ENCODE measurements around the gene KCNJ10. TPM values are rescaled to one million over a fixed set of nuclear protein-coding genes. Genes with fewer than 3 reads are reported as not detected.

The KCNJ10 gene
- total RNA-seq, 2 donors from 2014 or later: not detected

GRCh38 chr1:160096274-160097116, 26.5 kb upstream of the KCNJ10 start:
- Histone ChIP-seq H3K4me1 (ENCODE audit: control insufficient read depth in 1 of 2, low read depth in 2 of 2) (peaks cover 26 to 50% of the 10 kb centered on the region in 2 donors), H3K4me3 (peak overlapping the region; percentile 79), H3K27me3 (replicated peaks; ENCODE audit: insufficient read depth) (no peaks in the 10 kb centered on the region), H3K27ac (peak overlapping the region; percentile 39 to 89), H3K36me3 (peaks cover 25% of the 10 kb centered on the region), H3K9me3 (no peaks in the 10 kb centered on the region)
- no peak for DNase-seq (ENCODE audit: low spot score)
- no peak for ATAC-seq (ENCODE audit: insufficient number of reproducible peaks, low FRiP score, low read depth)
- TF ChIP-seq, protein P1, sequence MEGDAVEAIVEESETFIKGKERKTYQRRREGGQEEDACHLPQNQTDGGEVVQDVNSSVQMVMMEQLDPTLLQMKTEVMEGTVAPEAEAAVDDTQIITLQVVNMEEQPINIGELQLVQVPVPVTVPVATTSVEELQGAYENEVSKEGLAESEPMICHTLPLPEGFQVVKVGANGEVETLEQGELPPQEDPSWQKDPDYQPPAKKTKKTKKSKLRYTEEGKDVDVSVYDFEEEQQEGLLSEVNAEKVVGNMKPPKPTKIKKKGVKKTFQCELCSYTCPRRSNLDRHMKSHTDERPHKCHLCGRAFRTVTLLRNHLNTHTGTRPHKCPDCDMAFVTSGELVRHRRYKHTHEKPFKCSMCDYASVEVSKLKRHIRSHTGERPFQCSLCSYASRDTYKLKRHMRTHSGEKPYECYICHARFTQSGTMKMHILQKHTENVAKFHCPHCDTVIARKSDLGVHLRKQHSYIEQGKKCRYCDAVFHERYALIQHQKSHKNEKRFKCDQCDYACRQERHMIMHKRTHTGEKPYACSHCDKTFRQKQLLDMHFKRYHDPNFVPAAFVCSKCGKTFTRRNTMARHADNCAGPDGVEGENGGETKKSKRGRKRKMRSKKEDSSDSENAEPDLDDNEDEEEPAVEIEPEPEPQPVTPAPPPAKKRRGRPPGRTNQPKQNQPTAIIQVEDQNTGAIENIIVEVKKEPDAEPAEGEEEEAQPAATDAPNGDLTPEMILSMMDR (IDR thresholded peaks at IDR 0.05): no peak

DNA sequence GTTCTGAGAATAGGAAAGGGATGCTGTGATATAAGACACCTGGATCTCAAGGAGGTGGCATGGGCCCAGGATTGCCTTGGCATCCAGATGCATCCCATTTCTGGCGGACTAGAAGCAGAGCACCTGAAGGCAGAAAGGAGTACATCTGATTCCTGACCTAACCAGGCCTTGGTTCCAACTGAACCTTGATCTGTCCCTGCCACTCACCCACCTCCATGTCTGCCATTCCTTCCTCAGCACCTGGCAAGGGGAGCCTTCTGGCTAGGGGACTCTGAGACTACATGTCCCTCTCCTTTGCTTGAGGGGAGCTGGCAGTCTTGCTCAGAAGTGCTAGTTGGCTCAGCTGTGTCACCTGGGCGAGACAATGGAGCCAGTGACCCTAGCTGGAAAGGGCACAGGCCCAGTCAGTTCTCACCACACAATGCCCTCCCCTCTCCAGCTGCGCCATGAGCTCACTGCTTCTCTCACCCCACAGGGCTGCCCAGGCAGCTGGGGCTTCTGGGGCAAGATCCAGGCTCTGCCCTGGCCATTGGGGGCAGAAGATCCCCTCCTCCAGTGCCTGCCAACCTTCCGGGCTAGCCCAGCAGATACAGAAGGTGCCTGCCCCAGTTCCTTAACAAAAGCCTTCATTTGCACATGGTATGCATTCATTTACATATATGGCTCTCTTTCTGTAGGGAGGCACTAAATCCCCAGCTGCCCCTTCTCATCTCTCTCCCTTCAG, 25.6 kb upstream of the KCNJ10 start:
- DNase-seq (ENCODE audit: low spot score): no peak
- Histone ChIP-seq H3K27me3 (replicated peaks; ENCODE audit: insufficient read depth) (no peaks in the 10 kb centered on the region), H3K4me3 (no peak overlapping the region), H3K27ac (peak overlapping the region; percentile 39 to 89), H3K9me3 (no peaks in the 10 kb centered on the region), H3K36me3 (peaks cover 31% of the 10 kb centered on the region), H3K4me1 (ENCODE audit: control insufficient read depth in 1 of 2, low read depth in 2 of 2) (peaks cover 21 to 43% of the 10 kb centered on the region in 2 donors)
- no peak for ATAC-seq (ENCODE audit: insufficient number of reproducible peaks, low FRiP score, low read depth)
- TF ChIP-seq, protein P1 (IDR thresholded peaks at IDR 0.05): no peak

- DNase-seq (ENCODE audit: low spot score) (no peak), ATAC-seq (ENCODE audit: insufficient number of reproducible peaks, low FRiP score, low read depth) (no peak)
- Histone ChIP-seq H3K9me3 (no peaks in the 10 kb centered on the region), H3K4me1 (ENCODE audit: control insufficient read depth in 1 of 2, low read depth in 2 of 2) (peaks cover 21 to 43% of the 10 kb centered on the region in 2 donors), H3K36me3 (peaks cover 31% of the 10 kb centered on the region), H3K27ac (no peak overlapping the region), H3K27me3 (replicated peaks; ENCODE audit: insufficient read depth) (no peaks in the 10 kb centered on the region), H3K4me3 (no peak overlapping the region)
- TF ChIP-seq, protein P1 (IDR thresholded peaks at IDR 0.05): no peak
Observed at GRCh38 chr1:160094806-160095205, 24.8 kb upstream of the KCNJ10 start.

- DNase-seq (ENCODE audit: low spot score) (no peak), ATAC-seq (ENCODE audit: insufficient number of reproducible peaks, low FRiP score, low read depth) (no peak)
- Histone ChIP-seq H3K9me3 (no peaks in the 10 kb centered on the region), H3K4me1 (ENCODE audit: control insufficient read depth in 1 of 2, low read depth in 2 of 2) (peaks cover 18 to 37% of the 10 kb centered on the region in 2 donors), H3K27me3 (replicated peaks; ENCODE audit: insufficient read depth) (no peaks in the 10 kb centered on the region), H3K4me3 (no peak overlapping the region), H3K36me3 (peaks cover 31% of the 10 kb centered on the region), H3K27ac (no peak overlapping the region)
- TF ChIP-seq, protein P1 (IDR thresholded peaks at IDR 0.05): no peak
Observed at GRCh38 chr1:160094291-160094625, 24.3 kb upstream of the KCNJ10 start.

DNA sequence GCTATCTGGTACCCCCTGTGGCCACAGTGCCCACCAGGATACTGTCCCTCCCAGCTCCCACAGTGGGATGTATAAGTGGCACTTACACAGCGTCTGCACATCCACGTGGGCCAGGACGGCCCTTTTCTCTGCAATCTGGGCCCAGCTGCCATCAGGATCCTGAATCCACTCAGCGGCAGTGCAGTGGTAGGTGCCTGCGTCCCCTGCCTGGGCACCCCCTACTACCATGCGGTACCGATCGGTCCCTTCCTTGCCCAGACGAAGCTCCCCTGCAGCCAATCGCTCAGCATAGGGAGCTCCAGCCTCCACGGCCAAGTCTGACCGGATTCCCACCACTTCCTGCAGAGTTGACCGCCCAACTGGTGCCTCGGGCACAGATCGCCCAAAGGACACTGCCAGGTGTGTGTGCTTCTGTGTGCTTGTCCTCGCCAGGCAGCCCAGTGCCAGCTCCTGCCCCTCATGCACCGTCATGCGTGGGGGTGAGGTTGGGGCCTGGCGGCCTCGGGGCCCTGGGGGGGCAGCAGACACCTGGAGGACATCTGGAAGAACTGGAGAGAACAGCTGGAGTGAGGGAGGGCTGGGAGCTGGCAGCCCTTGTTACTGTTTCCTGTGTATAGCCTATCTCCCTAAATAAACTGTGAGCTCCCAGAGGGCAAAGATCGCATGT, 23.8 kb upstream of the KCNJ10 start:
- peaks cover 17 to 35% of the 10 kb centered on the region in 2 donors for H3K4me1 ChIP-seq (ENCODE audit: control insufficient read depth in 1 of 2, low read depth in 2 of 2)
- DNase-seq (ENCODE audit: low spot score) (no peak), ATAC-seq (ENCODE audit: insufficient number of reproducible peaks, low FRiP score, low read depth) (no peak)
- H3K4me3 ChIP-seq: no peak overlapping the region
- H3K27ac ChIP-seq: no peak overlapping the region
- H3K9me3 ChIP-seq: no peaks in the 10 kb centered on the region
- H3K36me3 ChIP-seq: peaks cover 31% of the 10 kb centered on the region
- TF ChIP-seq, protein P1 (IDR thresholded peaks at IDR 0.05): no peak
- no peaks in the 10 kb centered on the region for H3K27me3 ChIP-seq (replicated peaks; ENCODE audit: insufficient read depth)

All from thoracic aorta (tissue), 2 donors.